RCC 7860 (cell line): ENCODE results near the gene ATP11B.
"Not testable (repeated sequence)": the region's sequence is repeated elsewhere in the genome, so short reads cannot be mapped to it uniquely, and the experiment has no call there.

Source experiments
- DNase-seq: peaks from one replicate; pipeline ENCODE4 v3.0.0-alpha.2; 2015; ENCODE audit warnings: low spot score
- FAIRE-seq: peaks from 2 replicates; lab custom pipeline; 2012; peaks lifted over from hg19 to GRCh38; lab: Jason Lieb, UNC

The ATP11B gene

GRCh38 chr3:182794455-182795388, 1.4 kb downstream of the ATP11B start:
- FAIRE-seq, result no peak

GRCh38 chr3:182795389-182795782, 2.1 kb downstream of the ATP11B start:
- FAIRE-seq (peak; percentile 57), DNase-seq (peak; percentile 34)

More at GRCh38 chr3:182794455-182795388, 1.4 kb downstream of the ATP11B start:
- DNase-seq, result no peak

GRCh38 chr3:182796310-182796709, 3.0 kb downstream of the ATP11B start:
- DNase-seq (no peak), FAIRE-seq (no peak)

- FAIRE-seq, result no peak
- DNase-seq, result no peak
Observed at GRCh38 chr3:182797876-182798275, 4.6 kb downstream of the ATP11B start.

- DNase-seq, FAIRE-seq: not testable (repeated sequence)
Observed at GRCh38 chr3:182799143-182799542, 5.8 kb downstream of the ATP11B start.

GRCh38 chr3:182800508-182800907, 7.2 kb downstream of the ATP11B start:
- FAIRE-seq (no peak), DNase-seq (no peak)

- no peak for FAIRE-seq
- DNase-seq, result no peak
Observed at GRCh38 chr3:182802413-182803390, 9.4 kb downstream of the ATP11B start.

GRCh38 chr3:182803596-182803995, 10.3 kb downstream of the ATP11B start:
- no peak for FAIRE-seq
- no peak for DNase-seq

- FAIRE-seq, result no peak
- DNase-seq, result no peak
Observed at GRCh38 chr3:182807061-182807460, 13.8 kb downstream of the ATP11B start.

- FAIRE-seq (no peak), DNase-seq (no peak)
Observed at GRCh38 chr3:182808041-182808770, 14.9 kb downstream of the ATP11B start.

GRCh38 chr3:182809531-182809930, 16.2 kb downstream of the ATP11B start:
- no peak for FAIRE-seq
- no peak for DNase-seq

- no peak for DNase-seq
- FAIRE-seq, result peak; percentile 22
Observed at GRCh38 chr3:182810574-182811268, 17.4 kb downstream of the ATP11B start.

GRCh38 chr3:182811269-182811596, 17.9 kb downstream of the ATP11B start:
- no peak for FAIRE-seq
- DNase-seq, result no peak

GRCh38 chr3:182812123-182812522, 18.8 kb downstream of the ATP11B start:
- DNase-seq, result no peak
- FAIRE-seq, result no peak

- peak; percentile 68 for FAIRE-seq
- peak; percentile 29 for DNase-seq
Observed at GRCh38 chr3:182814419-182815062, 21.2 kb downstream of the ATP11B start.

- no peak for DNase-seq
- FAIRE-seq, result no peak
Observed at GRCh38 chr3:182816181-182816580, 22.9 kb downstream of the ATP11B start.

GRCh38 chr3:182818296-182818978, 25.1 kb downstream of the ATP11B start:
- no peak for FAIRE-seq
- no peak for DNase-seq

GRCh38 chr3:182821221-182821981, 28.1 kb downstream of the ATP11B start:
- FAIRE-seq (no peak), DNase-seq (no peak)
